Thoracic aorta (tissue), 2 donors: ENCODE results near the gene SUCLG1. TPM values are rescaled to one million over a fixed set of nuclear protein-coding genes. Genes with fewer than 3 reads are reported as not detected.

Experiments
- ATAC-seq: fragments of 150-250 bp; one replicate; pipeline ENCODE4 v1.8.0; 2017; ENCODE audit warnings: low read depth; ENCODE audit not compliant: insufficient number of reproducible peaks, low FRiP score
- DNase-seq: peaks from one replicate; pipeline ENCODE4 v3.0.0-alpha.2; 2020; ENCODE audit warnings: low spot score
- H3K27ac ChIP-seq, 2 donors: fragments of 200-600 bp; sonication (generic); 1 replicate in 1 of 2; 2 replicates in 1 of 2; pipeline ENCODE4 v1.5.1; 2016; ENCODE audit warnings: mild to moderate bottlenecking in 2 of 2, moderate library complexity in 2 of 2
- H3K27me3 ChIP-seq: fragments of 200-600 bp; sonication (generic); replicated peaks from 2 replicates; pipeline ENCODE4 v1.6.0; 2016; ENCODE audit warnings: mild to moderate bottlenecking; ENCODE audit not compliant: insufficient read depth
- H3K36me3 ChIP-seq: fragments of 200-600 bp; sonication (generic); one replicate; pipeline ENCODE4 v1.5.1; 2016
- H3K4me1 ChIP-seq, 2 donors: fragments of 200-600 bp; sonication (generic); 1 replicate in 1 of 2; 2 replicates in 1 of 2; pipeline versions ENCODE4 v1.5.1 to v1.6.0; 2016; ENCODE audit warnings: low read depth in 2 of 2, mild to moderate bottlenecking in 1 of 2; ENCODE audit not compliant: control insufficient read depth in 1 of 2
- H3K4me3 ChIP-seq: fragments of 200-600 bp; sonication (generic); 2 replicates; pipeline ENCODE4 v1.5.1; 2016; ENCODE audit warnings: mild to moderate bottlenecking
- H3K9me3 ChIP-seq: fragments of 200-600 bp; sonication (generic); 2 replicates; pipeline ENCODE4 v1.5.1; 2016
- CTCF ChIP-seq: fragments of 200-600 bp; sonication (generic); IDR thresholded peaks from one replicate; pipeline ENCODE4 v1.5.1; 2019; ENCODE audit warnings: antibody characterized with exemption
- total RNA-seq, 2 donors: library from RNA; depleted of rRNA; stranded (reverse); fragments of >200 nt; gene quantifications; one replicate each; pipeline versions ENCODE4 v1.1.0 to v1.2.3, GENCODE V29; 2016

Gene SUCLG1
- total RNA-seq, 2 donors from 2014 or later, result 34.3 to 50.6 TPM

GRCh38 chr2:84429328-84429727 is 29.8 kb downstream of the SUCLG1 start:
- Histone ChIP-seq H3K9me3 (no peaks in the 10 kb centered on the region), H3K36me3 (peaks cover 49% of the 10 kb centered on the region), H3K27ac (no peak overlapping the region), H3K4me1 (no peaks in the 10 kb centered on the region), H3K27me3 (no peaks in the 10 kb centered on the region), H3K4me3 (no peak overlapping the region)
- DNase-seq (no peak), ATAC-seq (no peak)
- no peak for TF ChIP-seq CTCF

- ATAC-seq, result no peak
Observed at GRCh38 chr2:84427235-84428138, 31.6 kb downstream of the SUCLG1 start.

GRCh38 chr2:84425310-84425709 is 33.8 kb downstream of the SUCLG1 start:
- ATAC-seq (no peak), DNase-seq (no peak)
- no peak for TF ChIP-seq CTCF
- Histone ChIP-seq H3K27ac (no peak overlapping the region), H3K36me3 (peaks cover 26% of the 10 kb centered on the region), H3K9me3 (no peaks in the 10 kb centered on the region), H3K27me3 (no peaks in the 10 kb centered on the region), H3K4me1 (no peaks in the 10 kb centered on the region), H3K4me3 (no peak overlapping the region)

More at GRCh38 chr2:84427235-84428138, 31.6 kb downstream of the SUCLG1 start:
- TF ChIP-seq CTCF, result no peak
- no peaks in the 10 kb centered on the region for H3K27me3 ChIP-seq
- H3K4me1 ChIP-seq, result no peaks in the 10 kb centered on the region
- H3K4me3 ChIP-seq, result no peak overlapping the region
- no peak overlapping the region for H3K27ac ChIP-seq
- H3K9me3 ChIP-seq, result no peaks in the 10 kb centered on the region
- DNase-seq, result no peak
- peaks cover 46% of the 10 kb centered on the region for H3K36me3 ChIP-seq

GRCh38 chr2:84424152-84424551 is 34.9 kb downstream of the SUCLG1 start:
- no peaks in the 10 kb centered on the region for H3K4me1 ChIP-seq
- DNase-seq (no peak), ATAC-seq (no peak)
- no peaks in the 10 kb centered on the region for H3K27me3 ChIP-seq
- no peak overlapping the region for H3K27ac ChIP-seq
- TF ChIP-seq CTCF, result no peak
- no peak overlapping the region for H3K4me3 ChIP-seq
- no peaks in the 10 kb centered on the region for H3K9me3 ChIP-seq
- peaks cover 16% of the 10 kb centered on the region for H3K36me3 ChIP-seq

- DNase-seq, result no peak
- TF ChIP-seq CTCF, result no peak
- no peak for ATAC-seq
- Histone ChIP-seq H3K27me3 (no peaks in the 10 kb centered on the region), H3K4me1 (no peaks in the 10 kb centered on the region), H3K36me3 (peaks cover 16% of the 10 kb centered on the region), H3K27ac (no peak overlapping the region), H3K9me3 (no peaks in the 10 kb centered on the region), H3K4me3 (no peak overlapping the region)
Observed at GRCh38 chr2:84421791-84422190, 37.3 kb downstream of the SUCLG1 start.
